Karpas-422 (cell line): ENCODE results near the gene DEDD2. TPM values are rescaled to one million over a fixed set of nuclear protein-coding genes. Genes with fewer than 3 reads are reported as not detected.

ENCODE experiments used
- DNase-seq: peaks from one replicate; pipeline ENCODE4 v3.0.0-alpha.2; 2015
- H2AFZ ChIP-seq: fragments of 200-600 bp; sonication (generic); 2 replicates; pipeline ENCODE4 v1.6.1; 2014; ENCODE audit warnings: antibody characterized with exemption, low read length, mixed read lengths
- H3K27ac ChIP-seq: fragments of 200-600 bp; sonication (generic); 2 replicates; pipeline ENCODE4 v1.5.1; 2014; ENCODE audit warnings: mild to moderate bottlenecking, low read length, moderate library complexity
- H3K27me3 ChIP-seq: fragments of 200-600 bp; sonication (generic); 2 replicates; pipeline ENCODE4 v1.6.1; 2014; ENCODE audit warnings: low read length, mixed read lengths
- H3K36me3 ChIP-seq: fragments of 200-600 bp; sonication (generic); 2 replicates; pipeline ENCODE4 v1.6.1; 2014; ENCODE audit warnings: low read length, mixed read lengths; ENCODE audit not compliant: insufficient read depth
- H3K4me1 ChIP-seq: fragments of 200-600 bp; sonication (generic); 2 replicates; pipeline ENCODE4 v1.6.1; 2014; ENCODE audit warnings: mild to moderate bottlenecking, low read length, mixed read lengths
- H3K4me2 ChIP-seq: fragments of 200-600 bp; sonication (generic); 2 replicates; pipeline ENCODE4 v1.6.1; 2014; ENCODE audit warnings: low read length, low read depth, mild to moderate bottlenecking; ENCODE audit not compliant: poor library complexity, severe bottlenecking
- H3K4me3 ChIP-seq: fragments of 200-600 bp; sonication (generic); 2 replicates; pipeline ENCODE4 v1.5.1; 2014; ENCODE audit warnings: mild to moderate bottlenecking, antibody characterized with exemption, low read length, mixed read lengths
- H3K79me2 ChIP-seq: fragments of 200-600 bp; sonication (generic); 2 replicates; pipeline ENCODE4 v1.6.1; 2014; ENCODE audit warnings: mild to moderate bottlenecking, low read length, mixed read lengths
- H3K9ac ChIP-seq: fragments of 200-600 bp; sonication (generic); 2 replicates; pipeline ENCODE4 v1.6.0; 2014; ENCODE audit warnings: low read length
- H3K9me2 ChIP-seq: fragments of 200-600 bp; sonication (generic), shearing (Covaris generic); replicated peaks from 2 replicates; pipeline ENCODE4 v1.6.0; 2014; ENCODE audit warnings: mild to moderate bottlenecking, low read length, moderate library complexity; ENCODE audit not compliant: insufficient read depth
- H3K9me3 ChIP-seq: fragments of 300-700, 200-600 bp; sonication (generic); 2 replicates; pipeline ENCODE4 v1.6.1; 2014; ENCODE audit warnings: low read length, mixed read lengths
- H4K20me1 ChIP-seq: fragments of 200-600 bp; sonication (generic); 2 replicates; pipeline ENCODE4 v1.6.1; 2014; ENCODE audit warnings: mild to moderate bottlenecking, antibody characterized with exemption, low read length, low read depth; ENCODE audit not compliant: insufficient read depth
- total RNA-seq: library from RNA; depleted of rRNA; stranded (reverse); fragments of >200 nt; shearing (Covaris generic); gene quantifications from 2 replicates; pipeline ENCODE4 v1.2.3, GENCODE V29; 2014; ENCODE audit warnings: low replicate concordance

DEDD2 gene
- total RNA-seq, 1 experiment from 2014 or later, result 16.3 TPM

DNA sequence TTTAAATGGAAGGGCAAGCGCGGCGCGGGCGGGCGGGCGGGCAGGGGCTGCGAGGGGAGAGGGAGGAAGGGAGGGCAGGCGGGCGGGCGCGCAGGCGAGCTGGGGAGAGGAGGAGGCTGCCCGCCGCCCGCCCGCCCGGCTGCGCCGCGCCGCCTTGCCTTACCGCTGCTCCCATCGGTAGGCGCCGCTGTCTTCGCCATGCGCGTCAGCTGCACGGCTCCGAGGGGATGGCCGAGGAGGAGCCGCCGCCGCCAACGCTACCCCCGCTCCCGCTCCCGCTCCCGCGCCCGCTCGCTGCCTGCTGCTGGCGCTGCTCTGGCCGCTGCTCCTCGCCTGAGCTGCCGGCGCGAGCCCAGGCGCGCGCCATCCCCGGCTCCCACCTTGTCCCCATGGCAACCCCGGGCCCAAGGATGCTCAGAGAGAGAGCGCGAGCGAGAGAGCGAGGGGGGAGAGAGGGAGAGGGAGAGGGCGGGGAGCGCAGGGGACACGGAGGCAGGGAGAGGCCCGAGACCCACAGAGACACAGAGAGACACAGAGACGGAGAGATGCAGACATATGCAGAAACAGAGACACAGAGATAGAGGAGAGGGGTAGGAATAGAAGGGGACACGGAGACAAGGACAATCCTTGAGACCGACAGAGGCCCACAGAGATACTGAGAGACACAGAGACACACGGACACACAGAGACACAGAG is 40.3 kb downstream of the DEDD2 start:
- H3K9me3 ChIP-seq, result no peaks in the 10 kb centered on the region
- H3K4me2 ChIP-seq, result peak overlapping the region; percentile 97
- H3K27me3 ChIP-seq, result no peaks in the 10 kb centered on the region
- no peaks in the 10 kb centered on the region for H3K36me3 ChIP-seq
- H3K4me3 ChIP-seq, result peak overlapping the region; percentile 75
- peaks cover 37% of the 10 kb centered on the region for H3K4me1 ChIP-seq
- DNase-seq, result peak; percentile 94
- peak overlapping the region; percentile 63; the same call in 1 of the 2 replicates for H2AFZ ChIP-seq
- H3K27ac ChIP-seq, result no peak overlapping the region
- H3K9me2 ChIP-seq, result no peaks in the 10 kb centered on the region
- H4K20me1 ChIP-seq, result peaks cover 8% of the 10 kb centered on the region; the same call in 1 of the 2 replicates
- no peaks in the 10 kb centered on the region for H3K79me2 ChIP-seq
- peak overlapping the region; percentile 70 for H3K9ac ChIP-seq

DNA sequence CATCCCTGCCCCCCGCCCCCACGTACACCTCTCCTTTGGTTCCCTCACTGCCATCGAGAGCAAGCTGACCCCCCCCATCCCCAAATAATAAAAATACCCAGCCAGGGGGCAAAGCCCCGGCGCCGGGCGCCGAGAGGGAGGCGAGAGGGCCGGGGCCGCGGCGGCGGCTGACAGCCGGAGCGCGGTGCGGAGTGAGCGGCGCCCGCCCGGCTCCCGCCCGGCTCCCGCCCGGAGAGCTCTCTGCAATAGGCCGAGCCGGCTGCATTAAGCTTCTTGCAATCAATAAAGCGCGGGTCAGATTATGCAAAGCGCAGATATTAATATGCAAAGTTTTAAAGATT is 40.9 kb downstream of the DEDD2 start:
- no peak overlapping the region for H2AFZ ChIP-seq
- DNase-seq, result no peak
- H3K9me2 ChIP-seq, result no peaks in the 10 kb centered on the region
- no peaks in the 10 kb centered on the region for H3K36me3 ChIP-seq
- no peaks in the 10 kb centered on the region for H3K27me3 ChIP-seq
- peak overlapping the region; percentile 64 for H3K9ac ChIP-seq
- H3K4me1 ChIP-seq, result peaks cover 32% of the 10 kb centered on the region
- no peaks in the 10 kb centered on the region for H3K9me3 ChIP-seq
- H3K4me3 ChIP-seq, result peak overlapping the region; percentile 62; the same call in 1 of the 2 replicates
- no peak overlapping the region for H3K27ac ChIP-seq
- peaks cover 8% of the 10 kb centered on the region; the same call in 1 of the 2 replicates for H4K20me1 ChIP-seq
- no peaks in the 10 kb centered on the region for H3K79me2 ChIP-seq
- peak overlapping the region; percentile 89 for H3K4me2 ChIP-seq

DNA sequence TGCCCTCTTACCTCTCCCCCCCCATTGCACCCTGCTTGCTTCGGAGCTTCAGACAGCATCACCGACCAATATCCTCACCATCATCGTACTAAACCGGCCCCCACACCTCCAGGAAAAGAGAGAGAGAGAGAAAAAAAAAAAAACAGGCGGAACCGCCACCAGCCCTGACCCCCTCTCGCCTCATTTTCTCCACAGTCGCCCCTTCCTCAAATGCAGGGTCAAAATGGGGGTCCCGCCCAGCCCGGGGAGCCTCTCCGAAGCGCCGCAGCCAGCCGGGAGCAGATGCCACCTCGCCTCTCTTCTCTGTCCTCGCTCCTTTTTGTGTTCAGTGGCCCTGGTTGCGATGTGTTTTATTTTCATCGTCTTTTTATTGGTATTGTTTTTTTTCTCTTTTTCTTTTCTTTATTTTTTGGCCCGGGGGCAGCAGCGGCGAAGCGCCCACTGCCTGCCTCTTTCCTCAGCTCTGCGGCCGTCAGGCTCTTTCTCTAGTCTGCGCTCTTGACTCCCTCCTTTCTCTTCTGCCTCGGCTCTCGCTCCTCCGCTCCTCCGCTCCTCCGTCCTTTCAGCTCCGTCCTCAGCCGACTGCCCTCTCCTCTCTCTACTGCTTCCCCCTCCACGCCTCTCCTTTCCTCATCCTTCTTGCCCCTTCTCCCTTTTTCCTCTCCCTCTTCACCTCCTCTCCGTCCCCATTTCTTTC is 41.4 kb downstream of the DEDD2 start:
- H3K4me1 ChIP-seq, result peaks cover 32% of the 10 kb centered on the region
- H3K9me2 ChIP-seq, result no peaks in the 10 kb centered on the region
- peak; percentile 51 for DNase-seq
- H3K9ac ChIP-seq, result peak overlapping the region; percentile 64
- H2AFZ ChIP-seq, result no peak overlapping the region
- H4K20me1 ChIP-seq, result peaks cover 8% of the 10 kb centered on the region; the same call in 1 of the 2 replicates
- no peaks in the 10 kb centered on the region for H3K36me3 ChIP-seq
- H3K4me3 ChIP-seq, result peak overlapping the region; percentile 62; the same call in 1 of the 2 replicates
- H3K79me2 ChIP-seq, result no peaks in the 10 kb centered on the region
- H3K27me3 ChIP-seq, result no peaks in the 10 kb centered on the region
- peak overlapping the region; percentile 89 for H3K4me2 ChIP-seq
- no peak overlapping the region for H3K27ac ChIP-seq
- no peaks in the 10 kb centered on the region for H3K9me3 ChIP-seq

DNA sequence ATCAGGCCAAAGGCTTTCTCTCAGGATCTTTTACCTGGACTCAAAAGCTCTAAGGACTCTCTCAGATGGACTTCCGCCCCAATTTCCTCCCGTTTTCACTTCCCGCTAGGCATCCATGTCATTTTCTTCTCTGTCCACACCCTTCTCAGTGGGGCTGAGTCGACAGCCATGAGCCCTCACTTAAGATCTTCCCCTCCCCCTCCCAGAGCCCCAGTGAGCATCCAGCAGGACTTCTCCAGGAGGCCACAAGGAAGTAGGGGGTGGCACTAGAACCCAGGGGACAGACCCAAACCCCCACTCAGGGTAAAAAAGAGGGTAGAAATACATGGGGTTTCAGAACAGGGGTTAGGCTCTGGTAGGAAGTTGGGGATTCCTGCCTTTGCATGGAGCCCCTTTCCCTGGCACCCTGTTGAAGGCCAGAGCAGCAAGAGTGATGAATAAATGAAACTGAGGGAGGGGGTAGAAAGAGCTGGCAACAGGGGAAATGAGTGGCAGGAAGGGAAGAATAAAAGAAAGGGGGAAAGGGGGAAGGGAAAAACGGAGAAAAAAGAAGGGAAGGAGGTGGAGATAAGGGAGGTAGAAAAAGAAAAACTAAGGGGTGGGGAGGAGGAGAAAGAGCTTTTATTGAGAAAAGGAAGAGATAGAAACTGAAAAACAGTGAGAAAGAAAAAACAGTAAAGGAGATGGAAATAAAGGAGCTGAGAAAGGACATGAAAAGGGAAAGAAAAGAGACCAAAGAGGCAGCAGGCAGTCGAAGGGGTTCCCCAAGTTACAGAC is 42.3 kb downstream of the DEDD2 start:
- Histone ChIP-seq H3K4me3 (no peak overlapping the region), H3K4me2 (peak overlapping the region; percentile 89)

DNA sequence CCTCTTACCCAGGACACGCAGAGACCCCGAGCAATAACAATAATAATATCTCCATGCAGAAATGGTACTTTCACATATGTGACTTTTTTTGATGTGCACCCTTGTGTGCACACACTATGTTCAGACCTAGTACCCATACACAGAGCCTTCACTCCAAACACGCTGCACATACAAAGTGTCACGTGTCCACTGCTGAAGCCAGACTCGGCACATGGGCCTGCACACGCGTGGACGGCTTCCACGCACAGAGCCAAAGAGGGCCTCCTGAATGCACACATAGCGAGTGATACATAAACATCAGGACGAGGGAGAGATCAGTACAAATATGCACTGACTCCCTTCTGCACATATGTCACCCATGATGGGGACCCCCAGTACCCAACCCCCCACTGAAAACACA is 43.3 kb downstream of the DEDD2 start:
- peaks cover 32% of the 10 kb centered on the region for H3K4me1 ChIP-seq
- no peaks in the 10 kb centered on the region for H3K9me3 ChIP-seq
- H3K4me2 ChIP-seq, result no peak overlapping the region
- H3K27me3 ChIP-seq, result no peaks in the 10 kb centered on the region
- no peak overlapping the region for H2AFZ ChIP-seq
- no peak overlapping the region for H3K9ac ChIP-seq
- no peaks in the 10 kb centered on the region for H3K9me2 ChIP-seq
- H3K79me2 ChIP-seq, result no peaks in the 10 kb centered on the region
- no peak for DNase-seq
- peaks cover 8% of the 10 kb centered on the region; the same call in 1 of the 2 replicates for H4K20me1 ChIP-seq
- no peak overlapping the region for H3K4me3 ChIP-seq
- no peaks in the 10 kb centered on the region for H3K36me3 ChIP-seq
- H3K27ac ChIP-seq, result no peak overlapping the region

More for the DNA sequence above, 42.3 kb downstream of the DEDD2 start:
- no peaks in the 10 kb centered on the region for H3K9me3 ChIP-seq
- DNase-seq, result no peak
- peaks cover 8% of the 10 kb centered on the region; the same call in 1 of the 2 replicates for H4K20me1 ChIP-seq
- no peak overlapping the region for H2AFZ ChIP-seq
- peaks cover 32% of the 10 kb centered on the region for H3K4me1 ChIP-seq
- no peaks in the 10 kb centered on the region for H3K36me3 ChIP-seq
- no peaks in the 10 kb centered on the region for H3K9me2 ChIP-seq
- H3K27me3 ChIP-seq, result no peaks in the 10 kb centered on the region
- H3K9ac ChIP-seq, result no peak overlapping the region
- H3K79me2 ChIP-seq, result no peaks in the 10 kb centered on the region
- no peak overlapping the region for H3K27ac ChIP-seq

DNA sequence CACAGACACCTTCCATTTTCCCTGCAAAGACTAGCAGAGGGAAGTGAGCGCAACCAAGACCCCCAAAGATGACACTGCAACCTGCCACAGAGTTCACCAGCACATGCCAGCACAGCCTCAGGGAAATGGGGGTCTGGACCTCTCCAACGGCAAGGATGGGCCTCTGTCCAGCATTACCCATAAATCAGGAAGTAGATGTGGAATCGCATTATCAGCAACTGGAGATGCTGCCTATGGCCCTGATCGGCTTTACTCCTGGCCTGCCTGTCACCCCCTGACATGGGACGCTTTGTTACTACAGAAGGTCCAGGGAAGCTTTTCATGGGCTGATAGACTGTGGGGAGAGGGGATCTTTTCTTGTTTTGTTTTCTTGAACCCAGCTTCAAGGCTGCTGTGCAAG is 43.8 kb downstream of the DEDD2 start:
- Histone ChIP-seq H3K9me2 (no peaks in the 10 kb centered on the region), H3K4me3 (no peak overlapping the region), H3K27ac (no peak overlapping the region), H3K27me3 (no peaks in the 10 kb centered on the region), H3K4me2 (no peak overlapping the region), H3K4me1 (peaks cover 32% of the 10 kb centered on the region), H3K36me3 (no peaks in the 10 kb centered on the region), H3K79me2 (no peaks in the 10 kb centered on the region), H3K9ac (no peak overlapping the region), H3K9me3 (no peaks in the 10 kb centered on the region), H4K20me1 (peaks cover 8% of the 10 kb centered on the region; the same call in 1 of the 2 replicates), H2AFZ (no peak overlapping the region)
- DNase-seq, result no peak

DNA sequence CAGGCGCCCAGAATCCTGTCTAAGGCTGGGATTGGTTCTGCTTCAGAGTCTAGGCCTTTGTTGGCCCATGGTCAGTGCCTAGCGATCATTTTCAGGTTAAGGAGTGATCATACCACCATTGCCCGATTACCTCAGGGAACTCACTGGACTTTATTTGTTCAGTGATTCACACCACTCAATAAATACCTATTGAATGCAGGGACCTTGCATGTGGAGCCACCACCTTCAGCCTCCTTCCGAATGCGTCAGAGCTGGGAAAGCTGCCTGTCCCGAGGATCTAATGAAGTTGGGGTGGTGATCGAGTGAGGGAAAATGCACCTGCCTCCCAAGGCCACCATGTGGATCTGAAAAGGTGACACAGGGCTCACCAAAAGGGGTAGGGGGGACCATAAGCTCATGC is 45.2 kb downstream of the DEDD2 start:
- Histone ChIP-seq H2AFZ (no peak overlapping the region), H3K27me3 (no peaks in the 10 kb centered on the region), H3K4me1 (peaks cover 17% of the 10 kb centered on the region), H3K4me2 (no peak overlapping the region), H3K9me3 (no peaks in the 10 kb centered on the region), H4K20me1 (0 out of 2 replicates have a peak, but pooled peaks cover 3% of the 10 kb centered on the region), H3K36me3 (no peaks in the 10 kb centered on the region), H3K9ac (no peak overlapping the region), H3K27ac (no peak overlapping the region), H3K79me2 (no peaks in the 10 kb centered on the region), H3K4me3 (no peak overlapping the region), H3K9me2 (no peaks in the 10 kb centered on the region)
- no peak for DNase-seq

DNA sequence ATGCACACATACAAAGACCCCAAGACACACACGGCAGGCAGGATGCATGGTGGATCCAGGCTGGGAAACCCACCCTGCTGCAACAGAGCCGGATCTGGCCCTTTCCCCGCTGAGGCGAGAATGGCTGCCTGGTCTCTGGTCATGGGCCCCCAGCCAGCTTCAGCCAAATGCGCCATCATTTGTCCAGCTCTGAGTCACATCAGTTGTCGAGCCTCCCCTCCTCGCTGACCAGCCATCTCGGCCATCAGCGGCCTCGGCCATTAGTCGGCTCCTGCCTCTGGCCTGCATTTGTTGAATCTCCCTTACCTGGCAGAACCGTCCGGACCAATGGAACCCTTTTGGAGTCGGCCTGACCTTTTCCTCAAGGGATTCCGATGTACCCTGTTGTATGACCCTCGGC is 46.8 kb downstream of the DEDD2 start:
- Histone ChIP-seq H4K20me1 (no peaks in the 10 kb centered on the region), H3K4me1 (peaks cover 5% of the 10 kb centered on the region; the same call in 1 of the 2 replicates), H3K4me3 (no peak overlapping the region), H2AFZ (no peak overlapping the region), H3K4me2 (no peak overlapping the region), H3K79me2 (no peaks in the 10 kb centered on the region), H3K9ac (no peak overlapping the region), H3K36me3 (no peaks in the 10 kb centered on the region), H3K9me3 (no peaks in the 10 kb centered on the region), H3K27ac (no peak overlapping the region), H3K9me2 (no peaks in the 10 kb centered on the region), H3K27me3 (no peaks in the 10 kb centered on the region)
- DNase-seq, result no peak
